Activated naive CD4-positive, alpha-beta T cell (primary cell): Measurements from ENCODE around the gene TEDC1.

Experiments
- DNase-seq, 4 experiments: peaks; one replicate each; lab custom pipeline; 2025; lab: John Stamatoyannopoulos, UW

Gene TEDC1

DNA sequence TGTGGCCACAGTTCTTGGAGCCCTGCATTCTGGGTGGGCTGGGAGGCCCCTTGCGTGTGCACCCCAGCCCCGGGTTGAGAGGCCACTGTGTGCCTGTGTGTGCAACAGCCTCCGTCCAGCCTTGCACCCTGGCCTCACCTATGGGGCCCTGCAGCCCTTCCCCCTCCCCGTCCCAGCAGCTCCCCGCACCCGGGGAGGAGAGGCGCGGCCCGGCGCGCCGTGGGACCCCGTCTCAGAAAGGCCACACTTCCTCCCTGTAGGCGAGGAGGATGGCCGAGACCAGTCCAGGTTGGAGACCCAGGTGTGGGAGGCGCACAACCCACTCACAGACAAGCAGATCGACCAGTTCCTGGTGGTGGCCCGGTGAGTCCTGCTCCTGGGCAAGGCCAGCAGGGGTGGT lies 33.0 kb upstream of the TEDC1 start:
- no peak for DNase-seq

DNA sequence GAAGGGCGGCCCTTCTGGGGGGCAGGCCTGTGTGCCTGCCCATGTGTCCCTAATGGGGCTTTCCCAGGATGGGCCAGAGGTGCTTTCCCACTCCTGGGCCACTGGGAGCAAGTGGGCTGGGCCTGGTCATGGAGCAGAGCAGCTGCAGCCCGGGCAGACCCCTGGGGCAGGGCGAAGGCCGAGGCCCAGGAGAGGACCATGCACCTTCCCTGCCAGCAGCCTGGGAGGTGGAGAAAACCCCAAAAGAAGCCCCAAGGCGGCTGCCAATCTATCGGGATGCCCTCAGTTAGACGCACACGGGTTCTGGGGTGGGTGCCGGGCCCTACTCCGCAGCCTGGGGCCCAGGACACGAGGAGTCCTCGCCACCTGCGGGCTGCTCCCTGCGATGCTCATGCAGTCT lies 32.5 kb upstream of the TEDC1 start:
- no peak for DNase-seq

DNA sequence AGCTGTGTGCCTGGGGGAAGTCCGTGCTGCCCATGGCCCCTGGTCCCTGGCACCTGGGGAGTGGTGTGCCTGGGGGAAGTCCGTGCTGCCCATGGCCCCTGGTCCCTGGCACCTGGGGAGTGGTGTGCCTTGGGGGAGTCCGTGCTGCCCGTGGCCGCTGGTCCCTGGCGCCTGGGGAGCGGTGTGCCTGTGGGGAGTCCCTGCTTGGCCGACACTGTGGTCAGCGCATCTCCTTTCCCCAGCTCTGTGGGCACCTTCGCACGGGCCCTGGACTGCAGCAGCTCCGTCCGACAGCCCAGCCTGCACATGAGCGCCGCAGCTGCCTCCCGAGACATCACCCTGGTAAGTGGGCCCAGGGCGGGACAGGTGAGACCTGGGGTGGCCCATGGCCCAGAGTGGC lies 30.9 kb upstream of the TEDC1 start:
- no peak for DNase-seq

DNA sequence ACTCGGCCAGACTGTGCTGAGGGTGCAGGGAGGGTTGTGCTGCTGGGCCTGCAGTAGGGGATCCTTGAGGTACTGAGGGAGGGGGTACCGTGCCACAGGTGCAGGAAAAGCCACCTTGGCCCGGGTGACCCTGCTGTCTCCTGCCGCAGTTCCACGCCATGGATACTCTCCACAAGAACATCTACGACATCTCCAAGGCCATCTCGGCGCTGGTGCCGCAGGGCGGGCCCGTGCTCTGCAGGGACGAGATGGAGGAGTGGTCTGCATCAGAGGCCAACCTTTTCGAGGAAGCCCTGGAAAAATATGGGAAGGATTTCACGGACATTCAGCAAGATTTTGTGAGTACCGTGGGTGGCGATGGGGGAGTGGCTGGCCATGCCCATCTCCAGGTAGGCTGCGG lies 30.4 kb upstream of the TEDC1 start:
- no peak for DNase-seq

DNA sequence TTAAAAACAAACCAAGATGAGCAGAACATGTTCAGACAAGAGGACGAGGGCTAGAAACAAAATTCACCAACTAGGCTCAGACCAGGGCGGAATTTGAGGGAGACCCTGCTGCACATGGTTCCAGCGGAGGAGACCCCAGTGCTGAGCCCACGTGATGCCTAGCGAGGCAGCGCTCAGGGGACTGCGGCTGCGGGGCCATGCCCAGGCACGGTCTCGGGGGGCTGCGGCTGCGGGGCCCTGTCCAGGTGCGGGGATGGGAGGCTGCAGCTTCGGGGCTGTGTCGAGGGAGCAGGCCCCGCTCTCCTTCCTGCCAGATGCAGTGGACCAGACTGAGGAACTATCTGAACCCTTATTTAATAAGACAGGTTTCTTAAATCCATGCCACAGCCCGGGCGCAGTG lies 29.1 kb upstream of the TEDC1 start:
- DNase-seq, result no peak

DNA sequence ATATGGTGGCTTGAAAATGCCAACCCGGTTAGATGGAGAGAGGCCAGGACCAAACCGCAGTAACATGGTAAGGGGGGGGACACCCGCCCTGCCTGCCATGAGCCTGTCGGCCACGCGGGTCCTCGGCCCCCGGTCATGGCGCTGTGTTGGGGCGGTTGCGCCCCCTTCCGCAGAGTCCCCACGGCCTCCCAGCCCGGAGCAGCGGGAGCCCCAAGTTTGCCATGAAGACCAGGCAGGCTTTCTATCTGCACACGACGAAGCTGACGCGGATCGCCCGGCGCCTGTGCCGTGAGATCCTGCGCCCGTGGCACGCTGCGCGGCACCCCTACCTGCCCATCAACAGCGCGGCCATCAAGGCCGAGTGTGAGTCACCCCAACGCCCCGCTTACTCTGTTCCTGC lies 26.5 kb upstream of the TEDC1 start:
- no peak for DNase-seq

DNA sequence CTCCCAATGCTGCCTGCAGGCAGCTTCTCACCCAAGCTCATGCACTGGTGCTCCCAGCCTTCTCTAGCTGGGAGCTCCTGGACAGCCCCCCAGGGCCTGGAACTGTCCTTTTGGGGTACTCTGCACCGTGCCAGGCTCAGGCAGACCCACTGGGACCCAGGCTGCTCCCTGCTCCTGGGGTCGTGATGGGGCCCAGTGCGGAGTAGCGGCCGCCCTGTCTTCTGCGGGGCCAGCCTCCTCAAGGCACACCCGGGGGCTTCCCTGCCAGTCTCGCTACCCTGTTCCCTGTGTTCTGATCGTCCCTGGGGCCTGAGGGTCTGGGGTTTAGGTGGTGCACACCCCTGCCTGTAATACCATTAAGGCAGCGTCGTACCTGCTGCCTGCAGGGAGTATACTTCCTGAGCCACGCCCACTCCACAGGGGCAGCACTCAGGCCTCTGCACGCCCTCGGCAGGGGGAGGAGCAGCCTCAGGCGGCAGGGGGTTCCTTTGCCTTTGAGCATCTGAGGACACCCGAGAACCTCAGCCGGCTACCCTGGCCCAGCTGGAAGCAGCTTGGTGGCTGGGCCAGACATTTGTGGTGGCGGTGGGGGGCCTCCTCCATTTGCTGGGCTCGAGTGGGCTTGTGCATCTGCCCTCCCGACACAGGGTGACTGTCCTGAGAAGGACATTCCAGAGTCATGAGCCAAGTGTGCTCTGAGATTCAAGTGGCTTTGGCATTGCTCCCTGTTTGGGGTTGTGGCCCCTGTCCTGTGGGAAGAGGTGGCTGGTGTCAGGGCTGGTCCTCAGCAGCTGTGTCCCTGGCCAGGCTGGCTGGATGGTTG lies 25.6 kb upstream of the TEDC1 start:
- DNase-seq, result no peak

DNA sequence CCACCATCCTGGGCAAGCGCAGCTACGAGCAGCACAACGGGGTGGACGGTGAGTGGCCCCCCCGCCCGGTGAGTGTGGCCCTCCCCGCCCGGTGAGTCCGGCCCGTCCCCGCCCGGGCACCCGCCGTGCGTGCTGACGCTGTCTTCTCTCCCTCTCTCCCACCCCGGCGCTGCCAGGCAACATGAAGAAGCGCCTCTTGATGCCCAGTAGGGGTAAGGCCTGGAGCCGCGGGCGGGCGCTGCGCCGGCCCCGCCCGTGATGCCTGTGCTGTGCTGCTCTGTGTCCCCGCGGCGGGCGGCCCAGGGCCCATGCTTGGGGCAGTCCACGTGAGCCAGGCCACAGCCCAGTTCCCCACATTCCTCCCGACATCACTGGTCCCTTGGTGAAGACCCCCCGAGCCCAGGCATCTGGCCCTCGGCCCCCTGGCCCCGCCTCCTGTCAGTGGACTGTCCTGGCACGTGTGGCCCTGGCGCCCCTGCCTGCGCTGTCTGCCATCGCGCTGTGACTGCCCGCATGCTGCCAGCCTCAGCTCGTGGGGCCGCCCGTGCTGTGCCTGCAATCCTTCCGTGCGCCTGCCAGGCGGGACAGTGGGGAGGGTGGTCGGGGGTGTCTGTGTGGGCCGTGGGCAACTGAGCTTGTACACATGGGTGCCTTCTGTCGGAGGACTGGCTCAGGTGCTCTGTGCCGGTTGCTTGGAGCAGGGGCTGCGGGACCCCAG lies 24.4 kb upstream of the TEDC1 start:
- DNase-seq, result no peak

DNA sequence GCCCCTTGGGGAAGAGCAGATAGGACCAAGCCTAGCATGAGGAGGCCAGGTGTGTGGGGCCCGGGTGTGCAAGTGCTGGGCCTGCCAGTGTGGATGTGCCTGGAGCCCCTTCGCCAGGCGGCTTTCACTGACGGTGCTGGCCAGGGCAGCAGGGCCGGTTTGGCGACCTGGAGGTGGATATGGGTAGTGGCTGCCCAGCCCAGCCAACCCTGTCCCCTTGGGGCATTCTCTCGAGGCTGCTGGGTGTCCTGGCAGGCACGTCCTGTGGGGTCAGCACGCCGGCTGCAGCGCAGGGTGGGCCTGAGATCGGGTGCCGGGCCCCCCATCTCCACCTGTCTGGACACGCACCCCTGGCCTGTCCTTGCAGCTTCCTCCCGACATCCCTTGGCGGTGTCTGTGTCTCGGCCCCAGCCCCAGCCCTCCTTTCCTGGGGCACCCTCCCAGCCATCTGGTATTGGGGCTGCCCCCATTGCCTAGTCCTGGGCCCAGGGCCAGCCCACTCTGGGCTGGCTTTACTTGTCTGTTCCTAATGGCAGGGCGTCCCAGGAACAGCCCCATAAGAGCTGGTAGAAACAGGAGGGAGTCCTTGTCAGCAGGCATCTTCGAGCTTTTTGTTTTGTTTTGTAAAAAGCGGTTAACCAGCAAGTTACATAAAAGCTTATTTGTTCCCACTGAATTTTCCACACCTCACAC lies 23.7 kb upstream of the TEDC1 start:
- no peak for DNase-seq

DNA sequence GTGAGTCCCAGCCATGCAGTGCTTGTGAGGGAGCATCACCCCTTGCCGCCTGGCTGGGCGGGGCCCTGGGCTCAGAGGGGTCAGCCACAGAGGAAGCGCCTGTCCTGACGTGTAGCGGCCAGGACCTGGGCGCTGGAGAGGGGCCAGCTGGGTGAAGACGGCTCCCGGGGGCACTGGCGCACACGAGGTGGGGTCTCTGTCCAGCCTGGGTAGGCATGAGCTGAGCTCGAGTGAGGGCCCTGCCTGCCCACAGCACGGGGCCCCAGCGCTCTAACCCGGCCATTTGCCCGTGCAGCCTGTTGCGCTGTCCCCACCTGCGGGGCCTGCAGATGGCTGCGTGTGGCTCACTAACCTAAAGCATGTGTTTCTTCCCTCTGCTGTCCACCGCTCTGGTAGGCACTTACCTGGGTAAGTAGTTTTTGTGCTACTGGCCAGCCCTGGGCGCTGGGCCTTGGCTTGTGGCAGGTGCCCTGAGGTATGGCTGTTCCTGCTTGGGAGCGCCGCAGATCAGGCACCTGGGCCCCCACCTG lies 23.0 kb upstream of the TEDC1 start:
- DNase-seq, result no peak

DNA sequence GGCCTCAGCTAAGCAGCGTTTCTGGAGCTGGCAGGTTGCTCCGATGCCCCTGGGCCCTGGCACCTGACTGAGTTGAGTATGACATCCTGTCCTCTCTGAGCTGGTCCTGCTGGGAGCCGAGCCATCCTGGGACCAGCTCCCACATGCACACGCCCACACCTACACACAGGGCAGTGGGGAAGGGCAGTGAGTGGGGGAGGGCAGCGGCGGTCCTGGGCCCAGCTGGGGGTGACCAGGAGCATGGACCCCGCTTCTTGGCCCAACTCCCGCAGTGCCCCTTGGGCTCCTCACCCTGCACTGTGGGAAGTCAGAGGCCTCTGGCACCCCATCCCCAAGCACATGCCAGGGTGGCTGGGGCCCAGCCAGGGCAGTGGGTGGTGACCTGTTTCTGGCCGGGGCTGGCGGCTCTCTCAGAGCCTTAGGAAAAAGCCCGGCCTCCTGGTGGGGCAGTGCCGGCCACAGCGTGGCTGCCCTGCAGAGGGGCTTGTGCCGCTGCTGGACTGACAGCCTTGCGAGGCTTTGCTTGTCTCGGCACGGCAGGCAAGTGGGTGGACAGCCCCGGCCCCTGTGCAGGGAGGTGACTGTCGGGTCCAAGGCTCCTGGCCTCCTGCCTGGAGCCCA lies 22.3 kb upstream of the TEDC1 start:
- DNase-seq, result no peak

DNA sequence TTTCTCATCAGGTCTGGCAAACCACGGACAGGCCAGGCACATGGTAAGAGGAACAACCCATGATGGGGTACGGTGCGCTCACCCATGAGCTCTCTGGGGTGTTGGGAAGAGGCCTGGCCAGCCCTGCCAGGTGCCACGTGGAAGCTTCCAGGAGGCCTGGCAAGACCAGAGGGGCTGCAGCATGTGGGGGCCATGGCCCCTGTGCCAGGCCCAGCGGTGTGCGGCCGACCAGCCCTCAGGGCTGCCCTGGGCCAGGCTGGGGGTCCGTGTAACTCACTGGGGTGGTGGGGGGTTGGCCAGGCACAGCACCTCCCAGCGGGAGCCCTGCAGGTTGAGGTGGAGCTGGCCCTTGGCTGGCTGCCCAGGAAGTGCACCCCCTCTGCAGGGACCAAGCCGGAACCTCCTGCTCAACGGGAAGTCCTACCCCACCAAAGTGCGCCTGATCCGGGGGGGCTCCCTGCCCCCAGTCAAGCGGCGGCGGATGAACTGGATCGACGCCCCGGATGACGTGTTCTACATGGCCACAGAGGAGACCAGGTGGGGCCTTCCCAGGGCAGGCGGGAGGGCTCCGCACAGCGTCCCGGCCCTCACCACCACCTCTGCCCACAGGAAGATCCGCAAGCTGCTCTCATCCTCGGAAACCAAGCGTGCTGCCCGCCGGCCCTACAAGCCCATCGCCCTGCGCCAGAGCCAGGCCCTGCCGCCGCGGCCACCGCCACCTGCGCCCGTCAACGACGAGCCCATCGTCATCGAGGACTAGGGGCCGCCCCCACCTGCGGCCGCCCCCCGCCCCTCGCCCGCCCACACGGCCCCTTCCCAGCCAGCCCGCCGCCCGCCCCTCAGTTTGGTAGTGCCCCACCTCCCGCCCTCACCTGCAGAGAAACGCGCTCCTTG lies 21.3 kb upstream of the TEDC1 start:
- DNase-seq, result no peak

DNA sequence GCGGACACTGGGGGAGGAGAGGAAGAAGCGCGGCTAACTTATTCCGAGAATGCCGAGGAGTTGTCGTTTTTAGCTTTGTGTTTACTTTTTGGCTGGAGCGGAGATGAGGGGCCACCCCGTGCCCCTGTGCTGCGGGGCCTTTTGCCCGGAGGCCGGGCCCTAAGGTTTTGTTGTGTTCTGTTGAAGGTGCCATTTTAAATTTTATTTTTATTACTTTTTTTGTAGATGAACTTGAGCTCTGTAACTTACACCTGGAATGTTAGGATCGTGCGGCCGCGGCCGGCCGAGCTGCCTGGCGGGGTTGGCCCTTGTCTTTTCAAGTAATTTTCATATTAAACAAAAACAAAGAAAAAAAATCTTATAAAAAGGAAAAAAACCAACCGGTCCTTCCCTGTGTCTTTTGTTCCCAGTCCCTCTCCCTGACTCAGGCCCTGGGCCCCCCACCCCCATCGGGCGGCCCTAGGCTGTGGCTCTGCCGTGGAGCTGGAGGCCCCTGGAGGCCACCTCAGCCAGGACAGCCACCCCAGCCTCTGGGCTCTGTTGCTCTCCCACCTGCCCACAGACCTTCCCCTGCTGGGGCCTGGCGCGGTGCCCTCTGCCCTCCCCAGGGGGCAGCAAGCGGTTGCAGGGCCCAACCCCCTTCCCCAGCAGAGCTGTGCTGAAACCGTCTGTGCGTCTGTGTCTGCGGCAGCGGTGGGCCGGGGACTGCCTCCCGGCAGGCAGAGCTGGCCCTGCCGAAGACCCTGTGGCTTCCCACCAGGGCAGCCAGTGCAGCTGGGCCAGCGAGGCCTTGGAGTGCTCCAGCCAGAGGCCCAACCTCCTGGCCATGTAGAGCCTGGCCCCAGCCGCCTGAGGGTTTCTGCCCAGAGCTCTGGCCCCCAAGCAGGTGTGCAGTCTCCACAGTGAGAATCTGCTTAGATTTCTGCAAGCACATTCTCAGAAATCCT lies 20.4 kb upstream of the TEDC1 start:
- no peak for DNase-seq

DNA sequence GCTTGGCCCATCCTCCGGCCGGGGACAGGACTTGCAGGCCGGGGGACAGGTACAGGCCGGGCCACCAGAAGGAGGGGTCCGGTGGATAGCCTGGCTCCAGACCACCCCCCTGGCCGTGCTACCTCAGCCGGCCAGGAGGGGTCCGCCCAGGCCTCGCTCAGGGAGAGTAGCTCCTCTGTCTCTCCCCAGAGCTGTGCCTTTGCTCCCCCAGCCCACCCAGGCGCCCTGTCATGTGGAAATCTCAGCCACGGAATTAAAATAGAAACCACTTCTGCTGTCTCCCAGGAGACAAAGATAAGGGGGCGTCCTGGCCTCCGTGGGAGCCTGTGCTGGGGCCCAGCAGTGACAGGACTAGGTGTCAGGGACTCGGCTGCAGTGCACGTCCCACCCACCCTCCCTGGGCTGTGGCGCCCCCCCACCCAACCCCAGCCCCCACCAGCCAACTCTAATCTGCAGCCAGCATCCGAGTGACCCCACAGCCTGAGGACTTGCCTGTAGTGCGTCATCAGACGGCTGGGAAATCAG lies 19.7 kb upstream of the TEDC1 start:
- DNase-seq, result no peak

DNA sequence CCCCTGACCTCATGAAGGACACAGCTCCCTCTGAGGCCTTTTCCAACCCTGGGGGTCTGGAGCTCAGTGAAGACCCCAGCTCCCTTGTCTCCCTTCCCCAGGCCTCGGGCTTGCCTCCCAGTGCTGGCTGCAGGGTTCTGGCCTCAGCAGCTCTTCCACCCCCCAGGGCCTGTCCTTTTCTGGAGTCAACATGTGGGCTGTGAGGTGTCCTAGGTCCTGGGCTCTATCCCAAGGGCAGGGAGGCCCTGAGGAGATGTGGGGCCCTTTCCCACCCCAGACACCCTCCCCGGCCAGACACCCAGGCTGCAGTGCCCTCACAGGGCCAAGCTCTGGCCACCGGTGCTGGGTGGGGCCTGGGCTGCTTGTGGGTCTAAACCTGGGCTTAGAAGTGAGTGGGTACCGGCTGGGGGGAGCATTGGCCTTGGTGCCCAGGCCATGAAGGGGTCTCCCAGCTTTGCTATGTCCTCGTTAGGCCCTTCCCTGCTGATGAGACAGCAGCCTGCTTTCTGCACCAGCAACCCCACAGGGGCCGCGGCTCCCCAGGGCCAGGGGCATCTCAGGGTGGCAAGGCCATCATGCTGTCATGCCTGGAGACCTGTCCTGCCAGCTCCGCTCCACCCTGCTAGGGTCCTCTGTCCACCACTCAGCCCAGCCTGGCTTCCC lies 19.1 kb upstream of the TEDC1 start:
- DNase-seq, result no peak

DNA sequence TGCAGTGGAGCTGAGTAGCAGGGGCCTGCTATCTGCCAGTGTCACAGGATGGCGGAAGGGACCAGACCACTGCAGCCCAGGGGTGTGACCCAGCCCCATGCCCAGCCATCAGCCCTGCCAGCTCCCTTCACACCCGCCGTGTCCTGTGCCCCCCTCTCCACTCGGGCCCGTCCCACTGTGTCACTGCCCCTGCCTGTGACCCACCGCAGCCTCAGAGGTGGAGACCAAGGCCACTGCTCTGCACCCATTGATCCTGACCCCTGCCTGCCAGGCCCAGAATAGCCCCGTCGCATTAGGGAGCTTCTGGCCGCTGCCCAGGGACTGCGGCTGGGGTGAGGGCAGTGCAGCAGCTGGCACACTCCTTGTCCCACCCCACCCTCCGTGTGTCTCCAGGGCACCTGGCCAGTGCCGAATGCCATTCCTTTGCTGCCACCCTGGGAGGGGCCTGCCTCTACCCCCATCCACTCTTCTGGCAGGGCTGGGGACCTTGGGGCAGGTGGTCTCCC lies 18.5 kb upstream of the TEDC1 start:
- no peak for DNase-seq

DNA sequence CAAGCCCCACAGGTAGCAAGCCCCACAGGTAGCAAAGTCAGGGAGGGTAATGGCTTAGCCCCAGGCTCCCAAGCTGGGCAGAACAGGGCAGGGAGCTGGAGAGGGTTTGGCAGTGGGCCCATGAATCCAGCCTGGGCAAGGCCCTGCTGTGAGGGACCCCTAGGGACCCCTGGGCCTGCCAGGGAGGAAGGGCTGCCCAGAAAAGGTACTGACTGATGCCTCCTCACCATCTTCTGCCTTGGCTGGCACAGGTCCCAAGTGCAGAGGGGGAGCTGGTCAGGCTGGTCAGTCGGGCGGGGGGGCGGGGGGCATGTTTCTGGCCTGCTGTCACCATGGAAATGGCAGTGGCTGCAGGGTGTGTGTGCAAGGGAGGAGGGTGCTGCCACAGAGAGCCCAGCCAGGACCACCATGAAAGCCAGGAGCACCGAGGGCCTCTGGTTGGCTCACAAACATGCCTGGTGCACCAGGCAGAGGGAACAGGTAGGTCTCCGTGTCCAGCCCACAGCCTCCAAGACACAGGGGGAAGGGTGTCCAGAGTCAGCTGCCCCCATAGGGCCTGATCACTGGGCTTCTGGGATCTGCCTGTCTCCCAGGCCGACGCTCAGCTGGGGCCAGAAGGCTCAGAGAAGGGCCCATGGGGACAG lies 17.9 kb upstream of the TEDC1 start:
- DNase-seq, result no peak

DNA sequence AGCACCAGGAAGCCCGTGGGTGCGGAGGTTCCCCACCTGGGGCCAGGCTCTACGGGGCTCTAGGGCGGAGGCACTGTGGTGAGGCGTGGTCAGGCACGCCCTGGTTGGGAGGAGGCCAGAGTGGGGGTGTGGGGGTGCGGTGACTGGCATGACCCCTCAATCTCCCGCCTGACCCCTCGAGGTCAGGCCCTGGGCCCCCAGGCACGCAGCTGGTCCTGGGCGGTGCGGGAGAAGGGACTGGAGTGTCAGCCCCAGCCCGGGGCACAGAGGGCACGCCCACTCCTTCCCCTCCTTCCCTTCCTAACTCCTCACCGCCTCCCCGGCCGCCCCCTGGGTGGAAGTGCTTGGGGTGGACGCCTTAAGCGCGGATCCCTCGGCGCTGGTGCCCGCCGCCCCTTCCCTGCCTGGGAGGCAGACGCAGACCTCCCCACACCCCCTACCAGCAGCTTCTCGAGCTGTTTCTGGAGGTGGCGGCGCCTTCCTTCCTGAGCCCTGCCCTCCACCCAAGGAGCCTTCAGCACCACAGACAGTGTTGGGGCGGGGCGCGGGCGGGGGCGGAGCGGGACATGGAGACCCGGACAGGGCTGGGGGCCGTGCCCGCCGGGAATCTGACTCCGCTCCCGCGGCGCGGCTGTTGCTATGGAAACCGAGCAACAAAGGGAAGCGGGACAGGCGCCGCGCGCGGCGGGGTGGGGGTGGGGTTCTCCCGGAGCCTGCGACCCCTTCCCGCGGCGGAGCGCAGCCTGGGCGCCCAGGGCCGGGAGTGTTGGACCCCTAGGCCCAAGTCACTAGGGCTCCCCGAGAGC lies 17.2 kb upstream of the TEDC1 start:
- DNase-seq, result peak in 2 of 4 experiments; percentile 59 to 71
